CD4-positive, alpha-beta T cell treated with Interleukin-4 for 4 hours (primary cell): ENCODE data around the gene EXT2.

ENCODE experiments used
- DNase-seq: peaks from one replicate; pipeline ENCODE4 v3.0.0-alpha.2; 2020

Gene EXT2

GRCh38 chr11:44247508-44247907 lies 152.0 kb downstream of the EXT2 start:
- DNase-seq, result no peak

- no peak for DNase-seq
Measured at GRCh38 chr11:44248109-44248508, 152.6 kb downstream of the EXT2 start.

- DNase-seq, result no peak
Measured at GRCh38 chr11:44250421-44250820, 154.9 kb downstream of the EXT2 start.

- no peak for DNase-seq
Measured at GRCh38 chr11:44252999-44253602, 157.6 kb downstream of the EXT2 start.

GRCh38 chr11:44255406-44256071 lies 160.1 kb downstream of the EXT2 start:
- no peak for DNase-seq

GRCh38 chr11:44256673-44257291 lies 161.3 kb downstream of the EXT2 start:
- no peak for DNase-seq

- no peak for DNase-seq
Measured at GRCh38 chr11:44257338-44258189, 162.1 kb downstream of the EXT2 start.

GRCh38 chr11:44258190-44258489 lies 162.7 kb downstream of the EXT2 start:
- no peak for DNase-seq

- DNase-seq, result no peak
Measured at GRCh38 chr11:44258839-44259420, 163.5 kb downstream of the EXT2 start.

- no peak for DNase-seq
Measured at GRCh38 chr11:44260081-44260480, 164.6 kb downstream of the EXT2 start.

- DNase-seq, result no peak
Measured at GRCh38 chr11:44261800-44262591, 166.5 kb downstream of the EXT2 start.

- DNase-seq, result no peak
Measured at GRCh38 chr11:44263738-44264437, 168.4 kb downstream of the EXT2 start.

- no peak for DNase-seq
Measured at GRCh38 chr11:44264438-44264749, 168.9 kb downstream of the EXT2 start.

- no peak for DNase-seq
Measured at GRCh38 chr11:44264761-44265160, 169.3 kb downstream of the EXT2 start.

GRCh38 chr11:44266056-44266780 lies 170.7 kb downstream of the EXT2 start:
- no peak for DNase-seq

GRCh38 chr11:44267006-44267749 lies 171.7 kb downstream of the EXT2 start:
- DNase-seq, result no peak

GRCh38 chr11:44267750-44268613 lies 172.5 kb downstream of the EXT2 start:
- no peak for DNase-seq

- DNase-seq, result no peak
Measured at GRCh38 chr11:44268614-44269080, 173.2 kb downstream of the EXT2 start.
